SK-N-MC (cell line): Measurements from ENCODE around the gene MXD4.

Experiments used
- EZH2 ChIP-seq: fragments of 200-600 bp; sonication (generic); IDR thresholded peaks from one replicate; pipeline ENCODE4 v1.6.1; 2017; ENCODE audit warnings: antibody characterized with exemption
- FOXP2 ChIP-seq: optimal IDR thresholded peaks from 2 replicates; pipeline ENCODE3; 2011; ENCODE audit warnings: mild to moderate bottlenecking, moderate library complexity; ENCODE audit not compliant: insufficient read depth; ENCODE audit errors: extremely low read length, control extremely low read depth
- POLR2AphosphoS5 ChIP-seq: IDR thresholded peaks from 2 replicates; pipeline ENCODE4 v1.6.1; 2012; ENCODE audit warnings: mild to moderate bottlenecking, low read depth, low read length, borderline replicate concordance

- no peak for TF ChIP-seq POLR2AphosphoS5
- no peak for TF ChIP-seq EZH2
- no peak for TF ChIP-seq FOXP2
These were observed at the start of gene MXD4 for GRCh38 chr4:2261853-2262144.
